Mesothelial cell of epicardium (in vitro differentiated cells): ENCODE results near the gene PPFIA1. TPM values are rescaled to one million over a fixed set of nuclear protein-coding genes. Genes with fewer than 3 reads are reported as not detected.
"Not testable (repeated sequence)": the region's sequence is repeated elsewhere in the genome, so short reads cannot be mapped to it uniquely, and the experiment has no call there.

ENCODE experiments used
- DNase-seq, 2 experiments: peaks; one replicate each; pipeline ENCODE4 v3.0.0; 2021; ENCODE audit warnings: low spot score in 2 of 2; ENCODE audit not compliant: unreplicated experiment in 2 of 2
- H3K27ac Mint-ChIP-seq: 2 replicates; pipeline ENCODE4 v1.8.0; 2021; ENCODE audit warnings: mixed read lengths
- H3K27me3 Mint-ChIP-seq: 2 replicates; pipeline ENCODE4 v1.8.0; 2021; ENCODE audit warnings: low read depth, mixed read lengths
- H3K36me3 Mint-ChIP-seq: 2 replicates; pipeline ENCODE4 v1.8.0; 2021; ENCODE audit warnings: mixed read lengths
- H3K4me1 Mint-ChIP-seq: 2 replicates; pipeline ENCODE4 v1.8.0; 2021; ENCODE audit warnings: mixed read lengths
- H3K4me3 Mint-ChIP-seq: 2 replicates; pipeline ENCODE4 v1.8.0; 2021; ENCODE audit warnings: mild to moderate bottlenecking, moderate library complexity, mixed read lengths
- H3K9me3 Mint-ChIP-seq: 2 replicates; pipeline ENCODE4 v1.8.0; 2021; ENCODE audit warnings: mixed read lengths
- CTCF ChIP-seq: fragments of 200-600 bp; sonication (generic); IDR thresholded peaks from one replicate; pipeline ENCODE4 v1.5.0; 2021; ENCODE audit warnings: antibody characterized with exemption; ENCODE audit not compliant: unreplicated experiment
- total RNA-seq: library from RNA; stranded (reverse); gene quantifications from 3 replicates; pipeline ENCODE4 v1.2.1, GENCODE V29; 2021

PPFIA1 gene
- total RNA-seq, 1 donor from 2014 or later: 59.1 TPM

- no peaks in the 10 kb centered on the region for H3K36me3 Mint-ChIP-seq
- no peak overlapping the region for H3K4me3 Mint-ChIP-seq
- H3K27ac Mint-ChIP-seq: no peak overlapping the region
- no peaks in the 10 kb centered on the region for H3K4me1 Mint-ChIP-seq
- no peaks in the 10 kb centered on the region for H3K27me3 Mint-ChIP-seq
- DNase-seq: no peak
- H3K9me3 Mint-ChIP-seq: no peaks in the 10 kb centered on the region
- TF ChIP-seq CTCF: no peak
Observed at GRCh38 chr11:70251659-70252321, 18.7 kb upstream of the PPFIA1 start.

- no peaks in the 10 kb centered on the region for H3K4me1 Mint-ChIP-seq
- no peak for DNase-seq
- no peak for TF ChIP-seq CTCF
- H3K27me3 Mint-ChIP-seq: no peaks in the 10 kb centered on the region
- H3K4me3 Mint-ChIP-seq: no peak overlapping the region
- H3K36me3 Mint-ChIP-seq: no peaks in the 10 kb centered on the region
- H3K27ac Mint-ChIP-seq: no peak overlapping the region
- H3K9me3 Mint-ChIP-seq: no peaks in the 10 kb centered on the region
Observed at GRCh38 chr11:70252844-70253243, 17.6 kb upstream of the PPFIA1 start.

- H3K36me3 Mint-ChIP-seq: no peaks in the 10 kb centered on the region
- no peak overlapping the region for H3K4me3 Mint-ChIP-seq
- H3K4me1 Mint-ChIP-seq: no peaks in the 10 kb centered on the region
- no peaks in the 10 kb centered on the region for H3K9me3 Mint-ChIP-seq
- no peak for TF ChIP-seq CTCF
- no peak overlapping the region for H3K27ac Mint-ChIP-seq
- DNase-seq: no peak
- no peaks in the 10 kb centered on the region for H3K27me3 Mint-ChIP-seq
Observed at GRCh38 chr11:70255477-70256116, 14.9 kb upstream of the PPFIA1 start.

GRCh38 chr11:70259077-70259476, 11.4 kb upstream of the PPFIA1 start:
- not testable (repeated sequence) for H3K36me3 Mint-ChIP-seq, DNase-seq, H3K27ac Mint-ChIP-seq, H3K27me3 Mint-ChIP-seq, H3K4me3 Mint-ChIP-seq, H3K4me1 Mint-ChIP-seq, H3K9me3 Mint-ChIP-seq

GRCh38 chr11:70262951-70263350, 7.5 kb upstream of the PPFIA1 start:
- Mint-ChIP-seq H3K27me3 (peaks cover 14% of the 10 kb centered on the region), H3K27ac (no peak overlapping the region), H3K4me3 (no peak overlapping the region), H3K4me1 (no peaks in the 10 kb centered on the region), H3K9me3 (no peaks in the 10 kb centered on the region), H3K36me3 (no peaks in the 10 kb centered on the region)
- no peak for TF ChIP-seq CTCF
- no peak for DNase-seq

- Mint-ChIP-seq H3K4me1 (no peaks in the 10 kb centered on the region), H3K27me3 (peaks cover 17% of the 10 kb centered on the region), H3K9me3 (no peaks in the 10 kb centered on the region), H3K36me3 (no peaks in the 10 kb centered on the region), H3K4me3 (no peak overlapping the region), H3K27ac (no peak overlapping the region)
- no peak for TF ChIP-seq CTCF
- no peak for DNase-seq
Observed at GRCh38 chr11:70263363-70263762, 7.1 kb upstream of the PPFIA1 start.
